ENCODE results near the gene PSD2.

PSD2 gene

GRCh38 chr5:139855946-139856540 is 60.4 kb downstream of the PSD2 start:
- DNase-seq (ENCODE audit: low read depth) = no peak

DNA sequence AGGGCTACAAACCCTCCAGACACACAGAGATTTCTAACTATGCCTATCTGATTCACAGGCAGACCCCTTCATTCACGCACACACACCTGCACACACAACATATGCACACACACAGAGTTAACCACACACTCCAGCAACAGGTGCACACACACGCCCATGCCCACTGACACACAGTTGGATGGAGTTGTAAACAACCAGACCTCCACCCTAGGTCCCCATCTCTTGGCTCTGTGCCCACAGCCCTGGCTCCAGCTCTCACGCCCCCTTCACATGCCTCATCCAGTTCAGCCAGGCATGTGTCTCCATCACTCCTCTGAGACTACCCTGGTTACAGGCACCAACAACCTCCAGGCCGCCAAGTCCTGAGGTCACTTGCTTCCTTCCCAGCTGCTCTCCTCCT is 61.1 kb downstream of the PSD2 start:
- no peak for DNase-seq (ENCODE audit: low read depth)

DNA sequence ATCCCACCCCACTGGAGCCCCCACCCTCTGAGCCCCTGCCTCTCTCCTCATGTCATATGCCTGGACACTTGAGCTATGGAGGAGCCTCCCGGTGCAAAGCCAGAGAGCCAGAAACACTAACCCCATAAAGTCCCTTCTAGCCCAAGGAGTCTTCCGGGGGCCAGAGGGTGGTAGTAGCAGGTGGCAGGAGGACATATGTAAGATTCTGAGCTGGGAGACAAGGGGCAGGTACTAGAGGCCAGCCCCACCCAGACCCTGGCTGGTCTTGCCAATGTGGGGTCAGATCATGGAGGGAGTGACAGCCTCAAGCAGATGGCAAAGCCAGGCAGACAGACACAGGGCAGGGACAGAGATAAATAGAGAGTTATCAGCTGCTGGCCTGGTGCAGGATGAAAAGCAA is 63.4 kb downstream of the PSD2 start:
- no peak for DNase-seq (ENCODE audit: low read depth)

DNA sequence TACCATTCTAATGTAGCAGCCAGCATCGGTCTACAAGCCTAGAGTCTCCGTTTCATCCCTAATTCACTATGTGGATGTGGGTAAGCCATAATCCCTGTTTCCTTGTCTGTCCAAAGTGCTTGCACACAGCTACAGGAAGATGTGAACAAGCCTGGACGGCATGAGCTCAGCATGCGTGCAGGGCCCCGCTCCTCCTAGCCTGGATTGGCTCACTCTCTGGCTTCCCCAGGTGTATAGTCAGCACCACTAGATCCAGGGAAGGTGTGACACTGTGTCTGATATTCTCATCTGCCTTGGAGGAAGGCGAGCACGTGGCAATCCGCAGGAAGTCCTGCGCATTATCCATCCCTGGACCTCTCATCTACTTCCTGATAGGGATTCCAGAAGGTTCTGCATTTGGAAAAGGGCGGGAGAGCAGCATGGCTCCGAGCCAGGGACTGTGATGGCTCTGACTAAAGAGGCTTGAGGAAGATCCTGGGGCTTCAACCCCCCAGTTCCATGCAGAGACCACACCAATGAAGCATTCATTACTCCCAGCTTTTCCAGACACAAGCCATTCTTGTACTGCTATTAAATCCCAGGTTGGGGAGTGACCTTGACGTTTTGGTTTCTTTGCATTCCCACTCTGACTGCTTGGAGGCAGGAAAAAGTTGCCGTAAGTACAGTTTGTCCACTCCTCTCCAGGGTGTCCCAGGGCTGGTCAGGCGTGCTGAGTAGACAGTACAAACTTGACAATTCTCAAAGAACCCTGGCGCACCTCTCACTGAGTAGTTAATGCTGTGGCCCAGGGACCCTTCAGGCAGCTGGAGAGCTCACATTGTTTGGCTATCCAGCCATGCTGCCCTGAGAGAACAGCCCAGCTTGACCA is 65.6 kb downstream of the PSD2 start:
- DNase-seq (ENCODE audit: low read depth) = no peak

DNA sequence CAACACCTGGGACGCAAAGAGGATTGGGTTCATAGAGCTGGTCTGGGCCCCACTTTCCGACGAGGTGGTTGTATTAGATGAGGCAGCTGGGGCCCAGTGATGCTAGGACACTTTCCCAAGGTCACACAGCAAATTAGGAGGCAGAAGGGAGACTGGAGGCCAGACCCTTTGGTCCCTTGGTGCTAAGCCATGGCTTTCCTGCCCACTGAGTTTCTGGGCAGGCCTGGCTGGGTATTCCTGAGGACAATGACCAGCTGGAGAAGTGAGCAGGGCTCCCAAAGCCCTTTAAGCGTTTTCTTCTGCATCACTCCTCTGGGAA is 66.2 kb downstream of the PSD2 start:
- no peak for DNase-seq (ENCODE audit: low read depth)

GRCh38 chr5:139862313-139862712 is 66.7 kb downstream of the PSD2 start:
- no peak for DNase-seq (ENCODE audit: low read depth)

GRCh38 chr5:139862803-139863202 is 67.2 kb downstream of the PSD2 start:
- no peak for DNase-seq (ENCODE audit: low read depth)

DNA sequence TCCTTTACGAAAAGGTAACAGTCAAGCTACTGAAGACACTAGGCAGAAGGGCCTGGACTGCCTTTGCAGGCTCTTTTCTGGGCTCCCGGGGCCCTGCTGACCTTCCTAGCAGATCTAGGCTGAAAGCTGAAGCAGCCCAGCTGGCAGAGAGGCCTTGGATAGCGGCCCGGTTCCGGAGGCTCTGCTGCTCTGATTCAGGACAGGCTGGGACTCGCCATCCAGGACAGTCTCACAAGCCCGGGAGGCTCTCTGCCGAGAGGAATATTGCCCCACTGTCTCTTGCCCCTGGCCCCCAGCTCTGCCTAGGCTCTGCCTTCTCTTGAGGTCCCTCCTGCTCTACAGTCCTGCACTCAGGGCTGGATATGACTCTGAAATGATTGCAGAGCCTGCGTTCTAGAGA is 67.8 kb downstream of the PSD2 start:
- DNase-seq (ENCODE audit: low read depth) = no peak

DNA sequence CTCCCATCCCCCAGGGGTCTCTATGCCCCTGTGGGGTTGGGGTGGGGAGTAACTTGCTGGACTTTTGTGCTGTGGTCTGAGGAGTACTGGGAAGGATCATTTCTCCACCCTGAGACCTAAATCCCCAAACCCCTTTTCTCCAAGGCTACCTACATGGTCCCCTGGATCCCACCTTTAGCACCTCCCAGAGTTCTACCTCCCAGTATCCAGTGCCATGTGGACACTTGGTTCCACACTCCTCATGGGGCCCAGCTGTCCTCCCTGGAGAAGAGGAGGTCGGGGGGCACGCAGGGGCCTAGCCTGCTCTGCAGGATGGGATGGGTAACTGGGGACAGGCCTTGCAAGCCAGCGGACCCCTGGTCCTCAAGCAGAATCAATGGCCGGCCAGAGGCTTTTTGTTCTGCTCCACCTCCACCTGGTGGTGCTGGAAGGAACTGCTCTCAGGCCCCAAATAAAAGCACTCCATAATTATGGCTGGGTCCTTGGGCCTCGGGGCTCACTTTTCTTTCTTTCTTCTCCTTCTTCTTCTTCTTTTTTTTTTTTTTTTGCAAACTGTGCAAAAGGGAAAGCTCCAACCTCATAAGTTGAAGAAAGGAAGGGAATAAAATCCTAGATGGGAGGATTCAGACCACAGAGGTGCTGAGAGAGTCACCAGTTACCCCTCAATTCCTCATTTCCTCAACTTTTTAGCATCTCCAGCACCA is 68.4 kb downstream of the PSD2 start:
- peak; percentile 35 for DNase-seq (ENCODE audit: low read depth)

DNA sequence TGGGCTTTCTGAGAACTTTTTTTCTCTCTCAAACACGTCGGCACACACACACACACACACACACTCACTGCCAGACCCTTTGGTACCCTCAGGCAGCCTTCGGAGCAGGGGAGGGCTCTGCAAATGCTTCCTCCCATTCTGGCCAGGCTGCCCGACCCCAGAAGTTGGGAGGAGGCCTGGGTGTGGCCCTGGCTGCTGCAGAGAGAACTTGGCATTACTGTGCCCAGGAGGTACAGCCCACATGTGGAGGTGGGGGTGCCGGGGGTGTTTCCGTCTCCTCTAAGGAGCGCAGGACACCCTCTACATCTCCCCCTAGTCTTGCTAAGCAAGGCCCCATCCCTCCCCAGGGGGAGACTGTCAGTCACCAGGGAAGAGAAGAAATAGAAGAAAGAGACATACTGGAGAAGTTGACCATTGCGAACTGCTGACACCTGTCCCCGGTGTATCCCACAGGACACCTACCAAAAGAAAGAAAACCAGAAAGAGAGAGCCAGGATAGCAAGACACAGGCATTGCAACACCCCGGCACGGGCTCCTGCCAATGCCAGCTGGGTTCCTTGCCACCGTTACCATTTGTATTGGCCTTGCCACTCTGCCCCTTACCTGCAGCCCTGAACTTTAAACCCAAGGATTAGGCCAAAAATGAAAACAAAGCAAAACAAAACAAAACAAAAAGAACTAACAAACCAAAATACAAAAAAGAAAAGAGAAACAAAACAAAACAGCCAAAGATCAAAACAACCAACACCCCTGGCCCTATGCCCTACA is 69.3 kb downstream of the PSD2 start:
- DNase-seq (ENCODE audit: low read depth) = no peak

DNA sequence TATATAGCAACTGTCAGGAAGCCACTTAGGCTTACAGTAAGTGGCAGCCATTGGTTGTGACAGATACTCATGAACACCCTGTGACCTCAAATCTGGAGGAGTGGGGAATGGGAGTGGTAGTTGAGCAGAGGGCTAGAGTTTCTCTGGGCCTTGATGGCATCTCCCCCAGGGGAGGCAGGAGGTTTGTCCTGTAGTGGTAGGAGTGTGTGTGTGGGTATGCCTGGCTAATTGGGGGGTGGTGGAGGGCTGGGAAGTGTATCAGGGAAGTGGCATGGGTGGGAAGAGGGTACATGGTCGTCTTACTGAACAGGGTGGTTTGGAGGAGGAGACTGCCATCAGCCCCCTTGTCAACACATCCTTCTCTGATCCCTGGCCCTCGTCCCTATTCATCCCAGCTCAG is 71.5 kb downstream of the PSD2 start:
- no peak for DNase-seq (ENCODE audit: low read depth)

GRCh38 chr5:139867581-139867980 is 72.0 kb downstream of the PSD2 start:
- no peak for DNase-seq (ENCODE audit: low read depth)

GRCh38 chr5:139869042-139869790 is 73.6 kb downstream of the PSD2 start:
- no peak for DNase-seq (ENCODE audit: low read depth)

DNA sequence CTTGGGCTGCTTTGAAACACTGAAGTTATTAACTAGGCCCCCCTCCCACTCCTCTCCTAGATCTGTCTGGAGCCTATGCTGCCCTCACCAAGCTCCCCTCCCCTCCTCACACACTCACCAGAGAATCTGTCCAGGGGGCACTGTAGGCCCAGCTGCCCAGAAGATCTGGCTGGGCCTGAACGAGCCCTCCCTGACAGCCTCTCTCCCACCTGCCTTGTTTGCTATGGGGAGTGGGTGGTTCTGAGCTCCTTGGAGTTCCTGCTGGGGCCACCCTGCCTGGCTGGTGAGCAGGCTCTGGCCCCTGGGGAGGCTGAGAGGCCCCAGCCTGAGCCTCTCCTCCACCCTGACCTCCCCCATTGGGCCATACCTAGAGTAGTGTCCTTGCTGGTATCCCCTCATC is 75.1 kb downstream of the PSD2 start:
- no peak for DNase-seq (ENCODE audit: low read depth)

DNA sequence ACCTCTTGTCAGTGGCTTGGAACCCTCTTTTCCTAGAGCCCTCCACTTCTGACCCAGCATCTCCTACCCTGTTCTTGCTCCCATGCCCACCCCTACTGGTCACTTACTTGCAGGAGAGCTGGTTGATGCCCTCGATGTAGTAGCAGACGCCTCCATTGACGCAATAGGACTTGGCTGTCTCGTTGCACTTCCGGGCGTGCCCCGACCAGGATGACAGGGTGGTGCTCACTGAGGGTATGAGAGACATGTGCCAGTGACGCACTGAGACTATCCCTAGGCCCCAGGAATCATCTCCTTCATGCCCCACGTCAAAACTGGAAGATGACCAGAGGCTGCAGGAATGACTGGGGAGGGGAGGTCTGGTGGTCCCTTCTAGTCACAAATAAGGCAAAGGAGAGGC is 76.0 kb downstream of the PSD2 start:
- no peak for DNase-seq (ENCODE audit: low read depth)

DNA sequence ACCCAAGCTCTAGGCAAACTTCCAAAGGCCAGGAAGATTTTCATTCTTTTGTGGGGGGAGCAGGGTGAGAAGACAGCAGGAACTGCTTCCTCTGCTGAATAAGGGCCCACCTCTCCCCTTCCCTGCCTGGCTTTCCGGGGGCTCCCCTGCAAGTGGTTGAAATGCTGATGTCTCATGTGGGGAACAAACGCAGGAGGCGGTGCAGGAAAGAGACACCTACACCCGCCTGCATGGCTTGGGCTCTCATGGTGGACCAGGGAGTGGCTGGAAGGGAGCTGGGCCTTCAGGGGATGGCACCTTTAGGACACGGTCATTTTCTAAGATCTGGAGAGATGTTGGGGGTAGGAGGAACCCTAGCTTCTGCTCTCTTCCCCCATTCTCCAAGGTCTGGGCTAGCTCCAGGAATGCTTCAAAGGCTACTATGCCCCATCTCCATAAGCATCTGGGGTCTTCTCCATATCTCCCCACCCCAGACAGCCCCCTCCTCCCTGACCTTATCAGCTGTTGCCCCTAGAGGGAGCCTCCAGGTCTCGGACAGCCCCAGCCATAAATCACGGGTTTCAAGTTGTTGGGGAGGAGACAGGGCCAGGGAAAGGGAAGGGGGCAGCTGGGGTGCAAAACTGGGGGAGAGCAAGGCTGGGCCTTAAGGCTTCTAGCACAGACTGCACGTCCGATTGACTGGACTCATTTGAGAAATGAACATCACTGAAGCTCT is 76.6 kb downstream of the PSD2 start:
- no peak for DNase-seq (ENCODE audit: low read depth)

GRCh38 chr5:139872851-139873794 is 77.5 kb downstream of the PSD2 start:
- DNase-seq (ENCODE audit: low read depth) = no peak

DNA sequence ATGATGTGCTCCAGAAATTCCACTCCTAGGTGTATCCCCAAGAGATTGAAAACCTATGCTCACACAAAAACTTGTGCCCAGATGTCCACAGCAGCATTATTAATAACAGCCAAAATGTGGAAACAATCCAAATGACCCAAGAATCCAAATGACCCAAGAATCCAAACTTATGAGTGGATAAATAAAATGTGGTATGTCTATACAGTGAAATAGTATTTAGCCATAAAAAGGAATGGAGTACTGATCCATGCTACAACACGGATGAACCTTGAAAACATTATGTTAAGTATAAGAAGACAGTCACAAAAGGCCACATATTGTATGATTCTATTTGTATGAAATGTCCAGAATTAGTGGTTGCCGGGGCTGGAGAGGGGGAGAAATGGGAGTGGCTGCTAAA is 80.3 kb downstream of the PSD2 start:
- DNase-seq (ENCODE audit: low read depth) = no peak

- DNase-seq (ENCODE audit: low read depth) = no peak
Measured at GRCh38 chr5:139877129-139877597, 81.6 kb downstream of the PSD2 start.

DNA sequence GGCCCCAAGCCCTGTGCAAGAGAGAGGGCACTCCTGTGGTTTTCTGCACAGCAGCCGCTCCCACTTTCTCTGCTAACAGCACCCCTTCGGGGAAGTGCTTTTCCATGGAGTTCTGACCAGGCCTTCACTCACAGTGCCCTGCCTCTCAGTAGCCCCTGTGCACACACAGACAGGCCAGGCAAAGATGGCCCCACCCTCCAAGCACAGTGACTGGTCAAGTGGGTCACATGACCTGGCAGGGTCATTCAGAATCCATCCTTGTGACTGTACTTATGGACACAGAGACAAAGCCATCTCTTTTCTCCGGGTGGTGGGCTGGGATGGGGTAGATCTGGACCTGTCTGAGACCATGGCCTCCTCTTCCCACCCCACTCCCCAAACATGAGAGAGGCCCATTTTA is 82.5 kb downstream of the PSD2 start:
- no peak for DNase-seq (ENCODE audit: low read depth)
